HepG2 (cell line): ENCODE data around the gene FKBP8. TPM values are rescaled to one million over a fixed set of nuclear protein-coding genes. Genes with fewer than 3 reads are reported as not detected.

Source experiments
- FLYWCH1 ChIP-seq: sonication (generic); formaldehyde crosslinking; IDR thresholded peaks from 2 replicates; pipeline ENCODE4 v1.8.1; 2023; ENCODE audit warnings: mild to moderate bottlenecking, missing genetic modification reagents
- MXD3 ChIP-seq: IDR thresholded peaks from 2 replicates; pipeline ENCODE4 v1.6.1; 2016; ENCODE audit warnings: mild to moderate bottlenecking, missing biosample characterization, missing genetic modification reagents
- NONO ChIP-seq, 2 experiments: fragments of 450-650 bp in 1 of 2; sonication (generic) in 1 of 2; formaldehyde crosslinking in 1 of 2; IDR thresholded peaks in 1 of 2; conservative IDR thresholded peaks in 1 of 2; 2 replicates each; pipeline versions ENCODE4 v1.6.1 to v1.8.0; 2017 to 2022; ENCODE audit warnings: mild to moderate bottlenecking in 1 of 2, missing genetic modification reagents in 1 of 2, moderate library complexity in 1 of 2
- PHF8 ChIP-seq: sonication (generic); formaldehyde crosslinking; IDR thresholded peaks from 2 replicates; pipeline ENCODE4 v1.5.0; 2020; ENCODE audit warnings: missing genetic modification reagents
- REL ChIP-seq: sonication (generic); formaldehyde crosslinking; conservative IDR thresholded peaks from 2 replicates; pipeline ENCODE4 v1.8.0; 2022; ENCODE audit warnings: mild to moderate bottlenecking, missing genetic modification reagents, moderate library complexity
- SATB2 ChIP-seq: sonication (generic); formaldehyde crosslinking; IDR thresholded peaks from 2 replicates; pipeline ENCODE4 v1.5.0; 2020; ENCODE audit warnings: missing genetic modification reagents
- USF2 ChIP-seq, 2 experiments: sonication (generic) in 1 of 2; formaldehyde crosslinking in 1 of 2; IDR thresholded peaks; 2 replicates each; pipeline versions ENCODE4 v1.5.1 to v1.6.1; 2011 to 2020; ENCODE audit warnings: borderline replicate concordance in 1 of 2, low read depth in 1 of 2, low read length in 1 of 2, mild to moderate bottlenecking in 1 of 2, missing genetic modification reagents in 1 of 2, moderate library complexity in 1 of 2
- ZBTB2 ChIP-seq: sonication (generic); formaldehyde crosslinking; IDR thresholded peaks from 2 replicates; pipeline ENCODE4 v1.8.0; 2022; ENCODE audit warnings: low read depth, missing genetic modification reagents
- ZHX2 ChIP-seq, 2 experiments: sonication (generic) in 1 of 2; formaldehyde crosslinking in 1 of 2; IDR thresholded peaks; 2 replicates each; pipeline versions ENCODE4 v1.6.1 to v1.9.0; 2014 to 2022; ENCODE audit warnings: antibody characterized with exemption in 1 of 2, borderline replicate concordance in 1 of 2, inconsistent platforms in 1 of 2, low read depth in 1 of 2, missing genetic modification reagents in 1 of 2
- ZNF512 ChIP-seq: sonication (generic); formaldehyde crosslinking; IDR thresholded peaks from 2 replicates; pipeline ENCODE4 v1.4.0; 2020; ENCODE audit warnings: mild to moderate bottlenecking, missing genetic modification reagents
- ZNF704 ChIP-seq: sonication (generic); formaldehyde crosslinking; IDR thresholded peaks from 2 replicates; pipeline ENCODE4 v1.8.1; 2023; ENCODE audit warnings: mild to moderate bottlenecking, inconsistent platforms, moderate library complexity, missing genetic modification reagents, borderline replicate concordance
- ZNF790 ChIP-seq: sonication (generic); formaldehyde crosslinking; IDR thresholded peaks from 2 replicates; pipeline ENCODE4 v1.8.0; 2022; ENCODE audit warnings: missing genetic modification reagents, mild to moderate bottlenecking, borderline replicate concordance
- polyA plus RNA-seq, 8 experiments: library from polyadenylated mRNA; depleted of rRNA in 3 of 8; stranded (reverse) in 7 of 8; unstranded in 1 of 8; fragments of >200 nt; fragmentation: Illumina TruSeq in 4 of 8; extraction: Trizol in 4 of 8; gene quantifications; 2 replicates each; pipeline versions ENCODE4 v1.2.1 to v1.2.3, GENCODE V29; 2011 to 2016; ENCODE audit warnings: low read depth in 4 of 8, missing spikeins in 1 of 8, mixed read lengths in 1 of 8; ENCODE audit not compliant: insufficient read depth in 1 of 8
- total RNA-seq, 5 experiments: library from RNA; depleted of rRNA; stranded (reverse); fragments of >200 nt; fragmentation: Illumina TruSeq; extraction: Trizol; gene quantifications; 2 replicates each; pipeline ENCODE4 v1.2.3, GENCODE V29; 2016; ENCODE audit warnings: low read depth in 1 of 5

Gene FKBP8
- total and polyA plus RNA-seq, 2 of the 13 experiments (the other 11 are each of a cell fraction or from before 2014, with no cell fraction given) = 81.7 to 93.9 TPM

GRCh38 chr19:18571564-18572344 is 28.4 kb upstream of the FKBP8 start, which contains the start of gene UBA52 (continued):
- TF ChIP-seq ZBTB2 (CRISPR knock-in tag) (peak; percentile 89), REL (CRISPR knock-in tag) (peak; percentile 80; the same call in 1 of the 2 replicates), NONO (IDR thresholded peaks at IDR 0.05) (no peak), NONO (CRISPR knock-in tag; conservative IDR thresholded peaks at IDR 0.05) (peak; percentile 99), ZHX2 (IDR thresholded peaks at IDR 0.05; ENCODE audit: low read depth) (peak; percentile 100), ZHX2 (CRISPR knock-in tag; IDR thresholded peaks at IDR 0.05; ENCODE audit: borderline replicate concordance) (no peak), USF2 (IDR thresholded peaks at IDR 0.05; ENCODE audit: low read depth, low read length) (peak; percentile 78), USF2 (CRISPR knock-in tag; IDR thresholded peaks at IDR 0.05; ENCODE audit: borderline replicate concordance) (peak; percentile 93), ZNF512 (CRISPR knock-in tag) (no peak), FLYWCH1 (CRISPR knock-in tag) (peak; percentile 74; the same call in 1 of the 2 replicates), ZNF790 (CRISPR knock-in tag) (no peak), MXD3 (CRISPR knock-in tag) (peak; percentile 99), ZNF704 (CRISPR knock-in tag) (peak; percentile 64; the same call in 1 of the 2 replicates), SATB2 (no peak; the same call in 1 of the 2 replicates), PHF8 (CRISPR knock-in tag) (peak; percentile 90)
